CD4-positive, alpha-beta T cell treated with Interleukin-1 beta for 1 hour (primary cell): ENCODE data around the gene LRRC3.

ENCODE experiments used
- DNase-seq, 2 donors: peaks; one replicate each; pipeline ENCODE4 v3.0.0-alpha.2; 2020 to 2022

Gene LRRC3

DNA sequence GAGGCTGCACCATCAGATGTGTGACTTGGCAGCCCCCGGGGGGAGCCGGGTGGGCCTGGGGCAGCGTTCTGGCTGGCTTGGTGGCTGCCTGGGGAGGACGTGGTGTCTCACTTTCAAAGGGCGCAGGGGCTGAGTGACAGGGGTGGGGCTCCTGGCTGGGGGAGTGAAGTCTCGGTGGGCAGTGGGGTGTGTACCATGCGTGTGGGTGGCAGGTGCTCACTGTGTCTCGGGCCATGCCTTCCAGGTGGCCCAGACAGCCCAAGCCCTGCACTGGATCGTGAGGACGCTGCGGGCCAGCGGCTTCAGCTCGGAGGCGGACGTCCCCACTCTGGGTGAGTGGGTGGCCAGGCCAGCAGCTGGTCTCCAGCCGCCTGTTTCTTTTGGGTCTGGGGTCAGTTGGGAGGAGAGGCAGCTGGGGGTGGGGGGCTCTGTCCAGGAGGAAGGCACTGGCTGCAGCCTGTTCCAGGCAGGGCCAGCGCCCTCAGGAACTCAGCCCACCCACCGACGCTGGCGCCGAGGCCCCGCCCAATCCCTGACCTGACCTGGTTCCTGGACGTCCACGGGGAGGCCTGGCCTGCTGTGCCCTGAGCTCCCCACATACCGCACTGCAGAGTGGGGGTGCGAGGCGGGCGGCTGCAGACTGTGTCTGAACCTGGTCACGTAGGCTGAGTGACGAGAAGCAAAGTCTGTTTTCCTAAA, 30.6 kb upstream of the LRRC3 start:
- DNase-seq, result no peak

DNA sequence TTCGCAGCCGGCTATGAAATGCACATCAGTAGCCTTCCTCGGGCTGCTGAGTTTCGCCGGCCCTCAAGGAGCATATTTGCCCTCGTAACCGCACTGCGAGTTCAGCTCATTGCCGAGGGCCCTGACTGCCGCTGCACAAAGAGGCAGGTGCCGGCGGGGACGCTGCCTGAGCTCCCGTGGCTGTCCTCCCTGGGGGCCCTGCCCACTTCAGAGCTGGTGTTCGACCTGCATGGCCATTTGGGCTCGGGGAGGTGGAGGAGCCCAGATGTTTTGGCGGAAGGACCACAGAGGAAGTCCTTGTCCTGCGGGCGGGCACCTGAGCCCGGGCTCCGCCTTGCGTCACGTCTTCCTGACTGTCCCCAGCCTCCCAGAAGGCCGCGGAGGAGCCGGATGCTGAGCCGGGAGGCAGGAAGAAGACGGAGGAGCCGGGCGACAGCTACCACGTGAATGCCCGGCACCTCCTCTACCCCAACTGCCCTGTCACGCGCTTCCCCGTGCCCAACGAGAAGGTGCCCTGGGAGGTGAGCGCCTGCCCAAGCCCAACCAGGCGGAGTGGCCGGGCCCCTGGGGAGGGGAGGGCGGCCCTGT, 29.9 kb upstream of the LRRC3 start:
- DNase-seq, result no peak

- no peak for DNase-seq
Observed at GRCh38 chr21:44425895-44426662, 29.2 kb upstream of the LRRC3 start.

- DNase-seq, result no peak
Observed at GRCh38 chr21:44426663-44427191, 28.6 kb upstream of the LRRC3 start.

GRCh38 chr21:44427241-44428120, 27.8 kb upstream of the LRRC3 start:
- DNase-seq, result no peak

- peak; percentile 45 to 50 for DNase-seq
Observed at GRCh38 chr21:44428281-44428960, 26.9 kb upstream of the LRRC3 start.

GRCh38 chr21:44429894-44430293, 25.4 kb upstream of the LRRC3 start:
- DNase-seq, result no peak

- DNase-seq, result no peak
Observed at GRCh38 chr21:44431300-44431699, 24.0 kb upstream of the LRRC3 start.

- no peak for DNase-seq
Observed at GRCh38 chr21:44432841-44433790, 22.2 kb upstream of the LRRC3 start.

DNA sequence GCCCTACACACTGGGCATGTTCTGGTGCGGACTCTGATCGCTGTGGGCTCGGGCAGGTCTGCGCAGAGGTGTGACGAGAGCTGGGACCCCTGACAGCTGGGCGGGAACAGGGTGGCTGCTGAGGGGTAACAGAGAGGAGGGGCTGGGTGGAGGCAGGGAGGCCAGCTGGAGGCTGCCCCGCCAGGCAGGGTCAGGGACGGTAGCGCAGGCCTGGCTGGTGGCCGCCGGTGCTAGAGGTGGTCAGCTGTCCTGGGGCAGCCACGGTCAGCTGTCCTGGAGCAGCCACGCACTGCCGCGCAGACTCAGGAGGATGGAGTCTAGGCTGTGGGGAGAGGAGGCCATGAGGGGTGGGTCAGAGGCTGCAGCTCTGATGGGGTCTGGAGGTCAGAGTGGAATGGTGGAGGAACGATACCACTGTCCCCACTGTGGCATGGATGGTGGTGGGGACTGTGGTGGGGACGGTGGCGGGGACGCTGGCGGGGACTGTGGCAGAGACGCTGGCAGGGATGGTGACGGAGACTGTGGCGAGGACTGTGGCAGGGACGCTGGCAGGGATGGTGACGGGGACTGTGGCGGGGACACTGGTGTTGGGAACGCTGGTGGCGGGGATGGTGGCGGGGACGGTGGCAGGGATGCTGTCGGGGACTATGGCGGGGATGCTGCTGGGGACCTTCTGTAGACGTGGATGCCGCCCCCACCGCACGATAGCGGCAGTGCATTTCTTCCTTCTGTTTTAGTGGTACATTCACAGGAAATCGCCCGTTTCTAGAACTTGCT, 21.3 kb upstream of the LRRC3 start:
- no peak for DNase-seq

DNA sequence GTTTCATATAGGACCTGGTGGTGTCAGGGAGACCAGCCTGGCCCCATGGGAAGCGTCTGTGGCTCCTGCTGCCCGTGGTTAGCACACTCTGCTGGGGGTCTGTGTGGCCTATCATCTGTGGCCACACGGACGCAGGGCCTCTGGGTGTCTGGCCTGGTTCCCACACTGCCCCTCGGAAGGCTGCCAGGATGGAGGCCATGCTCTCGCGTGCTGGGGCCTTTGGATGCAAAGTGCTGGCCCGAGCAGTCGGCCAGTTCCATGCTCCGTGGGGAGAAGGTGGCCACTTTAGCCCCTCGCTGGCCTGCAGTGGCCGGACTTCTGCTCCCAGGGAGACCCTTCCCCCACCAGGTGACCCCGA, 20.8 kb upstream of the LRRC3 start:
- no peak for DNase-seq

DNA sequence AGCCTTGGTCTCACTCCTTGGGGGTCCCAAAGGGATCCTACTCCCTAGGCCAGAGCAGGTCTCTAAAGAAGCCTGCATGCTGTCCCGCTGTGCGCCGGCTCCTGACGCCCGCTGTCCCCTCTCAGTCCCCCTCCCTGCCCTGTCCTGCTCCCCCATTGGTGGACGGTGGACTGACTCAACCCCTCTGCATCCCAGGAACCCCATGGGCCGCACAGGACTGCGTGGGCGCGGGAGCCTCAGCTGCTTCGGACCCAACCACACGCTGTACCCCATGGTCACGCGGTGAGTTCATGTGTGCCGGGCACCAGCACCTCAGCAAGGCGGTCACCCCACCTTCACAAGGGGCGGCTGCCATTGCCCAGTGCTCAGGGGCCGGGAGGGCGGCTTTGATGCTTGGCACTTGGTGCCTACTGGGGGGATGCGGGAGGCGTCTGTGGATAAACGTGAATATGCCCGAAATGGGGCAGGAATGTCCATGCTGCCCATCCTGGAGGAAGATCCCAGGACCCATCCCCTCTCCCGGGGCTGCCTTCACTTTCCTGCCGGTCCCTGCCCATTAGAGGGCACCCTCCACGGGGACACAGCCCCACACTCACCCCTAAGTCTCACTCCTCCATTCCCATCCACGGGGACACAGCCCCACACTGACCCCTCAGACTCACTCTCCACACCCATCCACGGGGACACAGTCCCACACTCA, 20.2 kb upstream of the LRRC3 start:
- DNase-seq, result no peak

DNA sequence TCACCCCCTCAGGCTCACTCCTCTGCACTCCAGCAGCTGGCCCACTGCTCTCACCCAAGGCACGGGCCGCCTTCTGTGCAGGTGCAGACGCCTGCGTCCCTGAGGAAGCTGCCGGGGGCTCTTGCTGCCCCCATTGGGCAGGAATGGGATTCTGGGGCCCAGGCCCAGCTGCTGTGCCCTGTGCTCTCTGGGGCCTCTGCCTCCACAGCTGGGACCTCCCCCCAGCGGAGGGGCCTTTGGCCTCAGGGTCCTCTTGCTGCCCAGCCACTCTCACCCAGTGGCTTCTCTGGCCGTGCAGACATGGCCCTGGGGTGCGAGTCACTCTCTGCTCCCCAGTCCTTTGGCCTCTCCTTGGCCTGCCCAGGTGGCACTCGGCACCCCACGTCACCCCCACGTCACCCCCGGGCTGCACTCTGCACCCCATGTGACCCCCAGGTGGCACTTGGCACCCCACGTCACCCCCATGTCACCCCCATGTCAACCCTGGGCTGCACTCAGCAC, 19.1 kb upstream of the LRRC3 start:
- DNase-seq, result no peak

DNA sequence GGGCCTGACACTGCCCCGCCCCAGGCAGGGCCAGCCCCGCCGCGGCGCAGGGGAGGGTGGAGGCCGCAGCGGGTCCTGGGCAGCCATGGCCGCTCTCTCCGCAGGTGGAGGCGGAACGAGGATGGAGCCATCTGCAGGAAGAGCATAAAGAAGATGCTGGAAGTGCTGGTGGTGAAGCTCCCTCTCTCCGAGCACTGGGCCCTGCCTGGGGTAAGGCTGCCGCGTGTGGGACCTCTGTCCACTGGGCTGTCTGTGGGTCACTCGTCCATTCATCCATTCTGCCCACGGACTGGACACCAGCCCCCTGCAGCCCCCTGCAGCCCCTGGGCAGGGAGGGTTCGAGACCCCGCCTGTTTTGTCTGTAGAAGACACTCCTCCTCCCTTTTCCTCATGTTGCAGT, 18.4 kb upstream of the LRRC3 start:
- DNase-seq, result no peak

- no peak for DNase-seq
Observed at GRCh38 chr21:44437371-44437695, 18.0 kb upstream of the LRRC3 start.

GRCh38 chr21:44437696-44438431, 17.4 kb upstream of the LRRC3 start:
- DNase-seq, result no peak

DNA sequence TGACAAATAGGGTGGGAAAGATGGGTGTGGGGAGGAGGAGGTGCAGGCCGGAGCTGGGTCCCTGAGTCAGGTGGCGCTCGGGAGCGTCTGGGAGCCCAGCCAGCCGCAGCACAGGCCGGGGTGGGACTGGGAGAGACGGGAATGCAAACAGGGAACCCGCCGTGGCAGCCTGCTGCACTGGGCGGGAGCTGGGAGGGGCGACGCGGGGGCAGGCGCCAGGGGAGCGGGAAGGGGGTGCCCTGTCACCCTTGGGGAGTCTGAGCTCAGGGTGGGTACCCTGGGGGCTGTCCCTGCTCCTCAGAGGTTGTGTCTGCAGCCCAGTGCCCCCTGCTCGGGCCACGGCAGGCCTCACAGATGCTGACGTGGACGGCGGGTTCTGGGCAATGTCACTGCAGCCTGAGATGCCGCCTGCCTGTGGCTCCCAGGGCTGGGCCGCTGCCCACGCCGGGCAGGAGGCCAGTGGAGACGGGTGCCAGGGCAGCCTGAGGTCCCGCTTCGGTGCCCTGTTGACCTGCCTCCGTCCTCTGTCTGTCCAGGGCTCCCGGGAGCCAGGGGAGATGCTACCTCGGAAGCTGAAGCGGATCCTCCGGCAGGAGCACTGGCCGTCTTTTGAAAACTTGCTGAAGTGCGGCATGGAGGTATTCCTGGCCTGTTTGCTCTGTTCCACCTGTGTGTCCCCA, 16.6 kb upstream of the LRRC3 start:
- no peak for DNase-seq

- DNase-seq, result no peak
Observed at GRCh38 chr21:44439211-44439600, 16.1 kb upstream of the LRRC3 start.
